EL (cell line): ENCODE results near the gene NR4A3.
A peak's percentile ranks its signal among the peaks of the same experiment; 100 is the strongest.
"Not testable (repeated sequence)": the region's sequence is repeated elsewhere in the genome, so short reads cannot be mapped to it uniquely, and the experiment has no call there.

Experiments used
- DNase-seq: peaks from one replicate; pipeline ENCODE4 v3.0.0-alpha.2; 2016

Gene NR4A3

GRCh38 chr9:99821396-99822108, at the start of gene NR4A3:
NR4A3 (plus strand) TSS chr9:99821885; CDS start chr9:99828043, 6,158 bp downstream.
- DNase-seq = peak; percentile 97

GRCh38 chr9:99773468-99774138, 48.1 kb upstream of the NR4A3 start:
- DNase-seq = no peak

- DNase-seq = peak; percentile 79
Measured at GRCh38 chr9:99778308-99778707, 43.4 kb upstream of the NR4A3 start.

- DNase-seq = no peak
Measured at GRCh38 chr9:99778836-99779235, 42.8 kb upstream of the NR4A3 start.

- no peak for DNase-seq
Measured at GRCh38 chr9:99779277-99779676, 42.4 kb upstream of the NR4A3 start.

GRCh38 chr9:99782349-99782748, 39.3 kb upstream of the NR4A3 start:
- not testable (repeated sequence) for DNase-seq

- DNase-seq = no peak
Measured at GRCh38 chr9:99782962-99783718, 38.5 kb upstream of the NR4A3 start.

GRCh38 chr9:99783799-99784198, 37.9 kb upstream of the NR4A3 start:
- DNase-seq = no peak

- DNase-seq = no peak
Measured at GRCh38 chr9:99785010-99785590, 36.6 kb upstream of the NR4A3 start.

GRCh38 chr9:99787556-99787955, 34.1 kb upstream of the NR4A3 start:
- DNase-seq = no peak

GRCh38 chr9:99793528-99793927, 28.2 kb upstream of the NR4A3 start:
- no peak for DNase-seq

GRCh38 chr9:99796231-99796630, 25.5 kb upstream of the NR4A3 start:
- DNase-seq = no peak

- DNase-seq = no peak
Measured at GRCh38 chr9:99801775-99802174, 19.9 kb upstream of the NR4A3 start.

GRCh38 chr9:99803694-99804093, 18.0 kb upstream of the NR4A3 start:
- no peak for DNase-seq

GRCh38 chr9:99807276-99807852, 14.3 kb upstream of the NR4A3 start:
- DNase-seq = peak; percentile 66

GRCh38 chr9:99807956-99808355, 13.7 kb upstream of the NR4A3 start:
- DNase-seq = peak; percentile 10

- DNase-seq = no peak
Measured at GRCh38 chr9:99808454-99808853, 13.2 kb upstream of the NR4A3 start.

- no peak for DNase-seq
Measured at GRCh38 chr9:99809586-99810319, 11.9 kb upstream of the NR4A3 start.

GRCh38 chr9:99811172-99811571, 10.5 kb upstream of the NR4A3 start:
- DNase-seq = no peak

- DNase-seq = no peak
Measured at GRCh38 chr9:99811598-99812383, 9.9 kb upstream of the NR4A3 start.

- no peak for DNase-seq
Measured at GRCh38 chr9:99813739-99814138, 7.9 kb upstream of the NR4A3 start.

- DNase-seq = no peak
Measured at GRCh38 chr9:99814359-99814758, 7.3 kb upstream of the NR4A3 start.
